ENCODE results near the gene APLP2. TPM values are rescaled to one million over a fixed set of nuclear protein-coding genes. Genes with fewer than 3 reads are reported as not detected.

APLP2 gene
- total RNA-seq, 1 donor from 2014 or later: 548 TPM

DNA sequence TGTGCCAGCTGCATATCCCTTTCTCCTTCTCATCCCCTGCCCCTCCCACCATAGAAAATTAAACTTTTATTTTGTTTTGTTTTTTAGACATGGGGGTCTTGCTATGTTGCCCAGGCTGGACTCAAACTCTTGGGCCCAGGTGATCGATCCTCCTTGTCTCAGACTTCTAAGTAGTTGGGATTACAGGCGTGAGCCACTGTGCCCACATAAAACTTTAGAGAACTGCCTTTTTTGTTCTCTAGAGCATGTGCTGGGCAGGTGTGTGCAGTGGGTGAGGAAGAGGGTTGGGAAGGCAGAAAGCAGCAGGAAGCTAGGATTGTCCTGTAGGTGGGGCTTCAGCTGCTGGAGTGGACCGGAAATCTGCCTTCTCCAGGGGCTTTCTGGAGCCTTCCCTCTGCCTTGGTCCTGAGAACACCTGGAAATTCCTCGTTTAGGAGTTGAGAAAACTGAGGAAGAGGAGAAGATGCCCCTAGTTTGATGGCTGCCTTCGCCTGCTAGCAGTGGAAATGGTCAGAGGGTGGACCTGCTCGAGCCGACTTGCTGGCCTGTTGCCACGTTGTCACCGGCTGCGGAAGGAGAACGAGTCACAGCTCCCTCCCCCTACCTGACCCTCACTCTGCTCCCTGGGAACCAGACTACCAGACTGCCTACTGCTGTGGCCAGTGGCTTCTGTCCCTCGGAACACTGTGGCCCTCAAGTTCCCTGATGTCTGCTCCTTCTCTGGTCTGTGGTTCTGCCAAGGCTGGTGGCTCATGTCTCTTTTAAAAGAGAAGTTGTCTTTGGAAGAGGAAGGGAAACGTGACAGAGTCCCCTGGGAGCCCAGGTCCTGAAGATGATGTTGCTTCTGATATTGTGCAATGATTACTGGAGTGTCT is 93.9 kb downstream of the APLP2 start:
- TF ChIP-seq, protein P1, sequence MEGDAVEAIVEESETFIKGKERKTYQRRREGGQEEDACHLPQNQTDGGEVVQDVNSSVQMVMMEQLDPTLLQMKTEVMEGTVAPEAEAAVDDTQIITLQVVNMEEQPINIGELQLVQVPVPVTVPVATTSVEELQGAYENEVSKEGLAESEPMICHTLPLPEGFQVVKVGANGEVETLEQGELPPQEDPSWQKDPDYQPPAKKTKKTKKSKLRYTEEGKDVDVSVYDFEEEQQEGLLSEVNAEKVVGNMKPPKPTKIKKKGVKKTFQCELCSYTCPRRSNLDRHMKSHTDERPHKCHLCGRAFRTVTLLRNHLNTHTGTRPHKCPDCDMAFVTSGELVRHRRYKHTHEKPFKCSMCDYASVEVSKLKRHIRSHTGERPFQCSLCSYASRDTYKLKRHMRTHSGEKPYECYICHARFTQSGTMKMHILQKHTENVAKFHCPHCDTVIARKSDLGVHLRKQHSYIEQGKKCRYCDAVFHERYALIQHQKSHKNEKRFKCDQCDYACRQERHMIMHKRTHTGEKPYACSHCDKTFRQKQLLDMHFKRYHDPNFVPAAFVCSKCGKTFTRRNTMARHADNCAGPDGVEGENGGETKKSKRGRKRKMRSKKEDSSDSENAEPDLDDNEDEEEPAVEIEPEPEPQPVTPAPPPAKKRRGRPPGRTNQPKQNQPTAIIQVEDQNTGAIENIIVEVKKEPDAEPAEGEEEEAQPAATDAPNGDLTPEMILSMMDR (conservative IDR thresholded peaks at IDR 0.05; ENCODE audit: low read depth, low read length): peak; percentile 40
- DNase-seq (ENCODE audit: low read depth): no peak
- peak overlapping the region; percentile 3 for H3K4me3 ChIP-seq (ENCODE audit: low read depth, low read length)

- TF ChIP-seq, protein P1 (conservative IDR thresholded peaks at IDR 0.05; ENCODE audit: low read depth, low read length): no peak
These were observed 94.5 kb downstream of the APLP2 start for GRCh38 chr11:130164221-130164570.

GRCh38 chr11:130165601-130166456 is 96.1 kb downstream of the APLP2 start:
- DNase-seq (ENCODE audit: low read depth): no peak
- TF ChIP-seq, protein P1 (conservative IDR thresholded peaks at IDR 0.05; ENCODE audit: low read depth, low read length): no peak
- no peak overlapping the region for H3K4me3 ChIP-seq (ENCODE audit: low read depth, low read length)

More at GRCh38 chr11:130164221-130164570, 94.5 kb downstream of the APLP2 start:
- no peak for DNase-seq (ENCODE audit: low read depth)
- H3K4me3 ChIP-seq (ENCODE audit: low read depth, low read length): no peak overlapping the region

DNA sequence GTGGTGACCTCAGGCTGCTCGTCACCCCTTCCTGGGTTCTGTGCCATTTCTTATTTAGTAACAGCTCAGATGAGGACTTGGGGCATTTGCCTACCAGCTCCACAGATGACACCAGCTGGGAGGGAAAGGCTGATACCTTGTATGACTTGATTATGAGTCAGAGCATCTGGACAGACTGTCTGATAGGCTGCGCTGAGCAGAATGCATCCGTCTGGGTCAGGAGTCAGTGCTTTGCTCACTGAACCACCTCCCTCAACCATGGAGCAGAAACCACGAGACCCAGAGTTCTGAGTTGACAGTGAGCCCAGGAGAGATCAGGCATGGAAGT is 96.7 kb downstream of the APLP2 start:
- peak; percentile 98 for DNase-seq (ENCODE audit: low read depth)
- TF ChIP-seq, protein P1 (conservative IDR thresholded peaks at IDR 0.05; ENCODE audit: low read depth, low read length): no peak
- H3K4me3 ChIP-seq (ENCODE audit: low read depth, low read length): no peak overlapping the region

- TF ChIP-seq, protein P1 (conservative IDR thresholded peaks at IDR 0.05; ENCODE audit: low read depth, low read length): no peak
- no peak overlapping the region for H3K4me3 ChIP-seq (ENCODE audit: low read depth, low read length)
These were observed 97.5 kb downstream of the APLP2 start for GRCh38 chr11:130167146-130167545.

GRCh38 chr11:130168105-130168504 is 98.4 kb downstream of the APLP2 start:
- H3K4me3 ChIP-seq (ENCODE audit: low read depth, low read length): no peak overlapping the region
- TF ChIP-seq, protein P1 (conservative IDR thresholded peaks at IDR 0.05; ENCODE audit: low read depth, low read length): no peak
- DNase-seq (ENCODE audit: low read depth): no peak

More at GRCh38 chr11:130167146-130167545, 97.5 kb downstream of the APLP2 start:
- no peak for DNase-seq (ENCODE audit: low read depth)

Data from epithelial cell of proximal tubule (primary cell).